RWPE2 (cell line): Measurements from ENCODE around the gene DOCK10.
"Not testable (repeated sequence)": the region's sequence is repeated elsewhere in the genome, so short reads cannot be mapped to it uniquely, and the experiment has no call there.

ENCODE experiments used
- ATAC-seq: fragments of 200-7000 bp; cut with Tn5 transposase; 3 replicates; pipeline ENCODE4 v1.9.1; 2021; ENCODE audit warnings: low read depth
- DNase-seq: peaks from one replicate; pipeline ENCODE4 v3.0.0-alpha.2; 2020; ENCODE audit warnings: low spot score
- H3K27ac ChIP-seq: fragments of 450-650 bp; 2 replicates; pipeline ENCODE4 v1.5.1; 2017; ENCODE audit warnings: mild to moderate bottlenecking; ENCODE audit not compliant: poor library complexity, severe bottlenecking
- H3K27me3 ChIP-seq: fragments of 250-450 bp; sonication (Bioruptor Pico); 2 replicates; pipeline ENCODE4 v1.5.1; 2021; ENCODE audit warnings: mild to moderate bottlenecking, moderate library complexity; ENCODE audit not compliant: insufficient read depth, poor library complexity, severe bottlenecking
- H3K36me3 ChIP-seq: fragments of 250-450 bp; sonication (Bioruptor Pico); 2 replicates; pipeline ENCODE4 v1.5.1; 2020; ENCODE audit warnings: low read depth, mild to moderate bottlenecking, moderate library complexity
- H3K4me1 ChIP-seq: fragments of 250-450 bp; sonication (Bioruptor Pico); 2 replicates; pipeline ENCODE4 v1.5.1; 2021; ENCODE audit warnings: mild to moderate bottlenecking, moderate library complexity; ENCODE audit not compliant: insufficient read depth, poor library complexity, severe bottlenecking
- H3K4me3 ChIP-seq: fragments of 250-450 bp; sonication (Bioruptor Pico); 2 replicates; pipeline ENCODE4 v1.5.1; 2021; ENCODE audit warnings: mild to moderate bottlenecking, moderate library complexity; ENCODE audit not compliant: severe bottlenecking
- H3K9me3 ChIP-seq: fragments of 250-450 bp; sonication (Bioruptor Pico); 2 replicates; pipeline ENCODE4 v1.5.1; 2021; ENCODE audit warnings: mild to moderate bottlenecking, moderate library complexity; ENCODE audit not compliant: severe bottlenecking
- TF ChIP-seq, protein P1 (sequence below): fragments of 450-650 bp; IDR thresholded peaks from one replicate; pipeline ENCODE4 v1.5.1; 2017; ENCODE audit warnings: mild to moderate bottlenecking, moderate library complexity; ENCODE audit not compliant: poor library complexity, severe bottlenecking

DOCK10 gene

DNA sequence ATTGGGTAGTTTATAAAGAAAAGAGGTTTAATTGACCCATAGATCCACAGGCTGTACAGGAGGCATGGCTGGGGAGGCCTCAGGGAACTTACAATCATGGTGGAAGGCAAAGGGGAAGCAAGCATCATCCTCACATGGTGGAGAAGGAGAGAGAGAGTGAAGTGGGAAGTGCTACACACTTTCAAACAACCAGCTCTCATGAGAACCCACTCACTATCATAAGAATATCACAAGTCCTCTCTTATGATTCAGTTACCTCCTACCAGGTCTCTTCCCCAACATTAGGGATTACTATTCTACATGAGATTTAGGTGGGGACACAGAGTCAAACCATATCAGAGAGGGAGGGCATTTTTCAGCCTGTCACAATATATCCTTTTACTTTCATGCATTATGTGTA, 22.7 kb upstream of the DOCK10 start:
- no peaks in the 10 kb centered on the region for H3K36me3 ChIP-seq
- TF ChIP-seq, protein P1, sequence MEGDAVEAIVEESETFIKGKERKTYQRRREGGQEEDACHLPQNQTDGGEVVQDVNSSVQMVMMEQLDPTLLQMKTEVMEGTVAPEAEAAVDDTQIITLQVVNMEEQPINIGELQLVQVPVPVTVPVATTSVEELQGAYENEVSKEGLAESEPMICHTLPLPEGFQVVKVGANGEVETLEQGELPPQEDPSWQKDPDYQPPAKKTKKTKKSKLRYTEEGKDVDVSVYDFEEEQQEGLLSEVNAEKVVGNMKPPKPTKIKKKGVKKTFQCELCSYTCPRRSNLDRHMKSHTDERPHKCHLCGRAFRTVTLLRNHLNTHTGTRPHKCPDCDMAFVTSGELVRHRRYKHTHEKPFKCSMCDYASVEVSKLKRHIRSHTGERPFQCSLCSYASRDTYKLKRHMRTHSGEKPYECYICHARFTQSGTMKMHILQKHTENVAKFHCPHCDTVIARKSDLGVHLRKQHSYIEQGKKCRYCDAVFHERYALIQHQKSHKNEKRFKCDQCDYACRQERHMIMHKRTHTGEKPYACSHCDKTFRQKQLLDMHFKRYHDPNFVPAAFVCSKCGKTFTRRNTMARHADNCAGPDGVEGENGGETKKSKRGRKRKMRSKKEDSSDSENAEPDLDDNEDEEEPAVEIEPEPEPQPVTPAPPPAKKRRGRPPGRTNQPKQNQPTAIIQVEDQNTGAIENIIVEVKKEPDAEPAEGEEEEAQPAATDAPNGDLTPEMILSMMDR, result no peak
- H3K4me1 ChIP-seq, result no peaks in the 10 kb centered on the region
- no peak overlapping the region for H3K27ac ChIP-seq
- H3K4me3 ChIP-seq, result no peak overlapping the region
- ATAC-seq (no peak), DNase-seq (no peak)
- H3K9me3 ChIP-seq, result peaks cover 2% of the 10 kb centered on the region
- no peaks in the 10 kb centered on the region for H3K27me3 ChIP-seq

DNA sequence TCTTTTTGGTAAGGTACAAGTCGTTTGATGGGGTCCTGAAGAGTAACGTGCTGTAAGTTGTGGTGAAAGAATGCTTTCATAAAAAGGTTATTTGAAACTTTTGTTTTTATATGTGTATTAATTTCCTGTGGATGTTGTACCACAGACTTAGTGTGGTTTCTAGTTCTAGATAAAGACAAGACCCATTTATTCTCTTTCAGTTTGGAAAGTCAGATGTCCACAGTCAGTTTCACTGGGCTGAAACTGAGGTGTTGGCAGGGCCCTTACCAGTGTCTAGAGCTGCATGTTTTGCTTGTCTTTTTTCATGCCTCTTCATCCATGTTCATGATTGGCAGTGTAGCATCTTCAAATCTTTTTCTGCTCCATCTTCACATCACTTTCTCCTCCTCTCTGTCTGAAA, 22.1 kb upstream of the DOCK10 start:
- H3K36me3 ChIP-seq, result no peaks in the 10 kb centered on the region
- no peaks in the 10 kb centered on the region for H3K4me1 ChIP-seq
- DNase-seq, result no peak
- H3K9me3 ChIP-seq, result peaks cover 2% of the 10 kb centered on the region
- TF ChIP-seq, protein P1, result no peak
- no peaks in the 10 kb centered on the region for H3K27me3 ChIP-seq
- no peak overlapping the region for H3K27ac ChIP-seq
- H3K4me3 ChIP-seq, result no peak overlapping the region
- ATAC-seq, result no peak

DNA sequence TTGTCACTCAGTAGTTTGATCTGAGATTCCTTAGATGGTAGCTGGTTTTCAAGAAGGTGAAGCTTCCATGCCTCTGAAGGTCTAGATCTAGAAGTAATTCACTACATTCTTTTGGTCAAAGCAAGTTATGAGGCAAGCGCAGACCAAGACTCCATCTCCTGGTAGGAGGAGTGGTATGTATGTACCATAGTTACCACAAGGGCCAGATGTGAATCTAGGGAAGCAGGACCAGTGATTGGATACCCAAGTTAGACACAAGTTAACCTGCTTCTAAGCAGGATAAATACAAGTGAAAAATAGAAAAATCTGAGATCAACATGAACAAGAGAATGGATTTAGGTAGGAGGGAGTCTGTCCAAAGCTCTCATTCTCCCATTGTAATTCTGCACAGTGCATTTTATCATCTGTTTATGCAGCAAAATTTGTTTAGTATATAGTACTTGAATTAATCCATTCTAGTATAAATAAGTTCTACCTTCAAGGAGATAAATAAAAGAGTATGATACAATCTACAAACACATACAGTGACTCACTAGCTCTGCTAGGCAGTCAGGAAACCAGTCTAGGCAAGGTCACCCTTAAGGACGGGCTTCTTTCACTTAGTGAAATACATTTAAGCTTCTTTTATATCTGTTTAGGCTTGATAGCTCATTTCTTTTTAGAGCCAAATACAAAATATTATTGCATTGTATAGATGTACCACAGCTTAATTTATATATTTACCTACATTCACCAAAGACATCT, 14.2 kb upstream of the DOCK10 start:
- H3K27ac ChIP-seq, result no peak overlapping the region
- no peaks in the 10 kb centered on the region for H3K36me3 ChIP-seq
- ATAC-seq (peak; percentile 50; the same call in 1 of the 3 replicates), DNase-seq (no peak)
- H3K4me3 ChIP-seq, result no peak overlapping the region
- H3K4me1 ChIP-seq, result no peaks in the 10 kb centered on the region
- H3K9me3 ChIP-seq, result no peaks in the 10 kb centered on the region
- TF ChIP-seq, protein P1, result no peak
- H3K27me3 ChIP-seq, result no peaks in the 10 kb centered on the region

DNA sequence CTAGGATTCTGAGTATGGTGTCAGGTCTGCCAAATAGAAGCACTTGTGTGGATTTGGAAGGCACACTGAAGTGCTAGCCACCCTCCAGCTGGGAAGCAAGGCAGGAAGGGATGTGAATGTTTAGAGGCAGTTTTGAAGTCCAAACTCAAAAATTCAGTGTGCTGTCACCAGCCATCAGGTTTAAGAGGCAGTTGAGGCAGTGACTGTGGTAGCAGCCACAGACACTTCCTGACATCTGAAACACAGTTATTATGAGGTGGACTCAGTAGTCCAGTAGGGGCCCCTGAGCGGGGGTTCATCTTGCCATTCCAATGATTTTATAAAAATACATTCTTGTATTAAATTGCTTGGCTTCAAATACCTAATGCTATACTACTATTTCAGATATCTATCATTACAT, 13.4 kb upstream of the DOCK10 start:
- Histone ChIP-seq H3K4me1 (no peaks in the 10 kb centered on the region), H3K4me3 (no peak overlapping the region), H3K27ac (no peak overlapping the region), H3K9me3 (no peaks in the 10 kb centered on the region), H3K36me3 (no peaks in the 10 kb centered on the region), H3K27me3 (no peaks in the 10 kb centered on the region)
- TF ChIP-seq, protein P1, result no peak
- DNase-seq (no peak), ATAC-seq (no peak)

DNA sequence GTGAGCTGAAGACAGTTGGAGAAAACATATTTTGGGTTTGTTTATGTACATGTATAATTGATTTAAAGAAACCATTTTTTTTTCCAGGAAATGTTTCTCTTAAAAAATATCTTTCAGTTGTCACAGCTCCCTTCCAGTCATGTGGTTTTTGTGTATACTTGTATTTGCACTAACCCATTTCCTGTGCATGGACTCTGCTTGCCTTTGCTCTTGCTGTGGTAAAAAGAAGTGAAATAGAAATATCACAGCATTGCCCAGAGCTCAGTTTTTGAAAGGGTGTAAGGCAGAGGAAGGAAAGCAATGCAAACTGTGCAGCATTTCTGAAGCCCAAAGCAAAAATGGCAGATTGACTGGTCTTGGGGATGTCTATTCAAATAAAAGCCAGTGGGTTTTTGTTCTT, 10.4 kb upstream of the DOCK10 start:
- DNase-seq (no peak), ATAC-seq (no peak)
- peaks cover 9% of the 10 kb centered on the region for H3K27me3 ChIP-seq
- no peak overlapping the region for H3K27ac ChIP-seq
- H3K4me3 ChIP-seq, result no peak overlapping the region
- H3K36me3 ChIP-seq, result no peaks in the 10 kb centered on the region
- no peaks in the 10 kb centered on the region for H3K9me3 ChIP-seq
- no peaks in the 10 kb centered on the region for H3K4me1 ChIP-seq
- TF ChIP-seq, protein P1, result no peak

DNA sequence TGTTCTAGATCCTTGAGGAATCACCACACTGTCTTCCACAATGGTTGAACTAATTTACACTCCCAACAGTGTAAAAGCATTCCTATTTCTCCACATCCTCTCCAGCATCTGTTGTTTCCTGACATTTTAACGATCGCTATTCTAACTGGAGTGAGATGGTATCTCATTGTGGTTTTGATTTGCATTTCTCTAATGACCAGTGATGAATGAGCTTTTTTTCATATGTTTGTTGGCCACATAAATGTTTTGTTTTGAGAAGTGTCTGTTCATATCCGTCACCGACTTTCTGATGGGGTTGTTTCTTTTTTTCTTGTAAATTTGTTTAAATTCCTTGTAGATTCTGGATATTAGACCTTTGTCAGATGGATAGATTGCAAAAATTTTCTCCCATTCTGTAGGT, 5.2 kb upstream of the DOCK10 start:
- H3K4me1 ChIP-seq, DNase-seq, H3K36me3 ChIP-seq, ATAC-seq, H3K4me3 ChIP-seq, H3K27ac ChIP-seq, H3K9me3 ChIP-seq: not testable (repeated sequence)
- H3K27me3 ChIP-seq, result peaks cover 53% of the 10 kb centered on the region
